ENCODE measurements around the gene TRIM8.

DNA sequence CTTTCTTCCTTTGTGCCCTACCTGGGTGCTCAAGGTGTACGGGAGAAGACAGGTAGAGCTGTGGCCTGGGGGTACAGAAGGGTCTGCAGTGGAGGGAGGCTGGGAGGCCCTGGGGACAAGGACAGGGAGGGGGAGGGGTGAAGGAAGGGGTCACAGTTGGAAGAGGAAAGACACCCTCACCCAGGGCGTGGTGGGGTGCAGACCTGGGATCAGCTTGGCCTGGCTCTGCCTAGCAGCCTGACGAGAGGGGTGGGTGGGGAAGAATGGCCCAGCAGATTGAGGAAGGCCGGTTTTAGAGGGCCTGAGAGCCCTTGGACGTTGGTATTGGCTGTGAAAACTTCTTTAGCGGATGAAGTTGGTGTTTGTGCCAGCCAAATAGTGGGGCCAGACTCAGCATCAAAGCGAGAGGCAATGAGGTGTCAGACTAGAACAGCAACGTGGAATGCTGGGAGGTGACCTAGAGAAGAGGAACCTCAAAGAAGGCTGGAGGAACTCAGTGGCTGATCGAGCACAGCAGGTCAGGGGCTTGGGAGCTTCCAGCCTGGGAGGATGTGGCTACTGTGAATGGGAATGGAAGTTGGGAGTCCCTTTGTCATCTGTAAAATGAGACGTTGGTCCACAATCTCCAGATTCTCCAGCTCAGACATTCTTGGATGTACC, 18.1 kb upstream of the TRIM8 start:
- TF ChIP-seq, protein P1, sequence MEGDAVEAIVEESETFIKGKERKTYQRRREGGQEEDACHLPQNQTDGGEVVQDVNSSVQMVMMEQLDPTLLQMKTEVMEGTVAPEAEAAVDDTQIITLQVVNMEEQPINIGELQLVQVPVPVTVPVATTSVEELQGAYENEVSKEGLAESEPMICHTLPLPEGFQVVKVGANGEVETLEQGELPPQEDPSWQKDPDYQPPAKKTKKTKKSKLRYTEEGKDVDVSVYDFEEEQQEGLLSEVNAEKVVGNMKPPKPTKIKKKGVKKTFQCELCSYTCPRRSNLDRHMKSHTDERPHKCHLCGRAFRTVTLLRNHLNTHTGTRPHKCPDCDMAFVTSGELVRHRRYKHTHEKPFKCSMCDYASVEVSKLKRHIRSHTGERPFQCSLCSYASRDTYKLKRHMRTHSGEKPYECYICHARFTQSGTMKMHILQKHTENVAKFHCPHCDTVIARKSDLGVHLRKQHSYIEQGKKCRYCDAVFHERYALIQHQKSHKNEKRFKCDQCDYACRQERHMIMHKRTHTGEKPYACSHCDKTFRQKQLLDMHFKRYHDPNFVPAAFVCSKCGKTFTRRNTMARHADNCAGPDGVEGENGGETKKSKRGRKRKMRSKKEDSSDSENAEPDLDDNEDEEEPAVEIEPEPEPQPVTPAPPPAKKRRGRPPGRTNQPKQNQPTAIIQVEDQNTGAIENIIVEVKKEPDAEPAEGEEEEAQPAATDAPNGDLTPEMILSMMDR (IDR thresholded peaks at IDR 0.05; ENCODE audit: low read length) = no peak
- TF ChIP-seq EZH2 (IDR thresholded peaks at IDR 0.05; ENCODE audit: borderline replicate concordance, low read length) = no peak
